Measurements from ENCODE around the gene NR2C2.

The NR2C2 gene

DNA sequence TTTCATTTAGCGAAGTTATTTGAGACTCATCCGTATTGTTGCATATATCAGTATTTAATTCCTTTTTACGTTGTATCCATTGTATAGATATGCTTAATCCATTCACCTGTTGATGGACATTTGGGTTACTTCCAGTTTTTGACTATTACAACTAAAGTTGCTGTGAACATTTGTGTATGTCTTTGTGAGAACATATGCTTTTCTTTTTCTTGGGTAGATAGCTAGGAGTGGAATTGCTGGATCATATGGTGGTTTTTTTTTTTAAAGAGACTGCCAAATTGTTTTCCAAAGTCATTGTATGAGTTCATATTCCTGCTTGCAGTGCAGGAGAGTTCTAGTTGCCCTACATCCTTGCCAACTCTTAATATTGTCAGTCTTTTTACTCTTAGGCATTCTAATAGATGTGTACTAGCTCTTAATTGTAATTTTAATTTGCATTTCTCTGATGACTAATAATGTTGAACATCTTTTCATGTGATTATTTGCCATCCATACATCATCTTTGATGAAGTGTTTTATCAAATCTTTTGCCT is 37.3 kb downstream of the NR2C2 start:
- Histone ChIP-seq H3K27ac (no peak overlapping the region), H2AFZ (ENCODE audit: low read depth) (no peak overlapping the region), H3K4me3 (IDR thresholded peaks at IDR 0.05; ENCODE audit: insufficient read depth, low read depth, low read length) (no peak overlapping the region), H3K36me3 (ENCODE audit: insufficient read depth) (no peaks in the 10 kb centered on the region), H3K4me2 (no peak overlapping the region), H3K9ac (no peak overlapping the region), H4K20me1 (ENCODE audit: insufficient read depth) (no peaks in the 10 kb centered on the region), H3K4me1 (ENCODE audit: low read depth, poor library complexity, severe bottlenecking) (peaks cover 14% of the 10 kb centered on the region), H3K27me3 (ENCODE audit: insufficient read depth, low read depth) (no peaks in the 10 kb centered on the region), H3K79me2 (ENCODE audit: insufficient read depth, low read depth) (no peaks in the 10 kb centered on the region)
- TF ChIP-seq, protein P1, sequence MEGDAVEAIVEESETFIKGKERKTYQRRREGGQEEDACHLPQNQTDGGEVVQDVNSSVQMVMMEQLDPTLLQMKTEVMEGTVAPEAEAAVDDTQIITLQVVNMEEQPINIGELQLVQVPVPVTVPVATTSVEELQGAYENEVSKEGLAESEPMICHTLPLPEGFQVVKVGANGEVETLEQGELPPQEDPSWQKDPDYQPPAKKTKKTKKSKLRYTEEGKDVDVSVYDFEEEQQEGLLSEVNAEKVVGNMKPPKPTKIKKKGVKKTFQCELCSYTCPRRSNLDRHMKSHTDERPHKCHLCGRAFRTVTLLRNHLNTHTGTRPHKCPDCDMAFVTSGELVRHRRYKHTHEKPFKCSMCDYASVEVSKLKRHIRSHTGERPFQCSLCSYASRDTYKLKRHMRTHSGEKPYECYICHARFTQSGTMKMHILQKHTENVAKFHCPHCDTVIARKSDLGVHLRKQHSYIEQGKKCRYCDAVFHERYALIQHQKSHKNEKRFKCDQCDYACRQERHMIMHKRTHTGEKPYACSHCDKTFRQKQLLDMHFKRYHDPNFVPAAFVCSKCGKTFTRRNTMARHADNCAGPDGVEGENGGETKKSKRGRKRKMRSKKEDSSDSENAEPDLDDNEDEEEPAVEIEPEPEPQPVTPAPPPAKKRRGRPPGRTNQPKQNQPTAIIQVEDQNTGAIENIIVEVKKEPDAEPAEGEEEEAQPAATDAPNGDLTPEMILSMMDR (conservative IDR thresholded peaks at IDR 0.05; ENCODE audit: low read depth, low read length): no peak

DNA sequence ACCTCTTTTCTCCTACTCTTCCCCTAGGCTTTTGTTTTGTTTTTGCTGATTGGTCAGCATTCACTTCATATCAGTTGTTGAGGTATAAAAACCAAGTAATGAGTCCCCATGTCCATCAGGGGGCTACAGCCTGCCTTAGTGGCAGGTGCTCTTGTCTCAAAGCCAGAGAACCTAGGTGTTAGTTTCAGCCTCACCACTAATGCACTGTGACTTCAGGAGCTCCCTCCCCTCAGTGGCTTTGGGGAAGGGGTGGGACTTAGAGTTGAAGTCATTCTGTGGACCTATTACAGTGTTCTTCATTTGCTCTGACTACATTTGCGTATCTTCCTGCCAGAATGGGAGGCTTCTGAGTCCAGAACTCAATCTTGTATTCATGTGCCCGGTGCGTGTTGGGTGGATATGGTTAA is 41.6 kb downstream of the NR2C2 start:
- Histone ChIP-seq H3K27ac (no peak overlapping the region), H3K4me3 (IDR thresholded peaks at IDR 0.05; ENCODE audit: insufficient read depth, low read depth, low read length) (no peak overlapping the region), H3K27me3 (ENCODE audit: insufficient read depth, low read depth) (no peaks in the 10 kb centered on the region), H3K79me2 (ENCODE audit: insufficient read depth, low read depth) (no peaks in the 10 kb centered on the region), H3K9ac (no peak overlapping the region), H3K4me1 (ENCODE audit: low read depth, poor library complexity, severe bottlenecking) (peaks cover 15% of the 10 kb centered on the region), H4K20me1 (ENCODE audit: insufficient read depth) (no peaks in the 10 kb centered on the region), H3K36me3 (ENCODE audit: insufficient read depth) (no peaks in the 10 kb centered on the region), H2AFZ (ENCODE audit: low read depth) (no peak overlapping the region), H3K4me2 (peak overlapping the region; percentile 49)
- TF ChIP-seq, protein P1 (conservative IDR thresholded peaks at IDR 0.05; ENCODE audit: low read depth, low read length): peak; percentile 50; the same call in 1 of the 2 replicates

DNA sequence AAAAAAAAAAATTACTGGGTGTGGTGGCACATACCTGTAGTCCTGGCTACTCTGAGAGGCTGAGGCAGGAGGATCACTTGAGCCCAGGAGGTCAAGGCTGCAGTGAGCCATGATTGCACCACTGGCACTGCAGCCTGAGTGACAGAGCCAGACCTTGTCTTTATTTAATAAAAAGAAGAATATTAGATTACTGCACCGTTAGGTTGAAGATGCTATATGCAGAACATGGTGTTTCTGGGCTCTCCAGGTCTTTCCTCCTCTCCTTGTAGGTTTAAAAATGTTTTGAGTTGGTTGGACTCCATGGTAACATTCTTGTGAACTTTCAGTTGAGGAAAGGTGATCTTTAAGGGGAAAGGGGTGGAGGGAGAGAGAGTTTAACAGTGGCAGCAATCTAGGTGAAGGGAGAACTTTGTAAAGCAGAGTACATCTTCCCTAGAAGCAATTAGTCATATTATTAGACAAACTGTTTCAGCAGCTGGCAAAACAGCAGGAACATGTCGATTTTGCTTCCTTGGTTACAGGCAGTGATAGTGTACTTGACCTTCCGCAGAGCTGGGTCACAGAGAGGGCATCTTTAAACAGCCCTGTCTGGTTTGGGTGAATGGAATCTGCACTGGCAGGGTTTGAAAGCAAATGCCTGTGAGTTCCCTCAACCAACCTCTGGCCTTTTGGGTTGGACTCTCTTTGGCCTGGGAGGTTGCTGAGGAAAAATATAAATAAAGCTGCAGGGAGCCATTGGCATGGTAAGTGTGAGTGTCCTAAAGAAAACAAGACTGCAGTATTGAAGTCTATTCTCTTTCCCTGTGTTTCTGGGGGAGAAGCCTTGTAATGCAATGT is 42.8 kb downstream of the NR2C2 start:
- Histone ChIP-seq H3K9ac (no peak overlapping the region), H3K79me2 (ENCODE audit: insufficient read depth, low read depth) (no peaks in the 10 kb centered on the region), H3K4me2 (no peak overlapping the region; the same call in 1 of the 2 replicates), H2AFZ (ENCODE audit: low read depth) (no peak overlapping the region), H3K4me1 (ENCODE audit: low read depth, poor library complexity, severe bottlenecking) (peaks cover 15% of the 10 kb centered on the region), H3K27me3 (ENCODE audit: insufficient read depth, low read depth) (no peaks in the 10 kb centered on the region), H3K27ac (no peak overlapping the region), H3K4me3 (IDR thresholded peaks at IDR 0.05; ENCODE audit: insufficient read depth, low read depth, low read length) (no peak overlapping the region), H3K36me3 (ENCODE audit: insufficient read depth) (no peaks in the 10 kb centered on the region), H4K20me1 (ENCODE audit: insufficient read depth) (no peaks in the 10 kb centered on the region)
- TF ChIP-seq, protein P1 (conservative IDR thresholded peaks at IDR 0.05; ENCODE audit: low read depth, low read length): no peak

DNA sequence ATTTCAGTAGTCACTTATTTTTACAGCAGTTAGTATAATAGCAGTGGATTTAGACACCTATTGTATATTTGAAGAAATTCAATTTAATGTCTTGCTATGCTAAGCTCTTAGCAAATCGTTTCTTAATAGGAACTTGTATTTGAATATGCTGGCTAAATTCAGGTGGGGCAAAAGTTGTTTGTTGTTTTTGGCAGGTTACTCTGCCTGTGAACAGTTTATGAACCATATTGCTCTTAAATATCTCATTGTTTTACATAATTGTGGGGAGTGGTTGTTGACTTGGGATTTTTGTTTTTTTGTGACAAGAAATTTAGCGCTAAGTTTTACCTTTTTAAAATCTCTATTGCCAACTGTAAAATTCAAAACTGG is 43.4 kb downstream of the NR2C2 start:
- no peaks in the 10 kb centered on the region for H3K27me3 ChIP-seq (ENCODE audit: insufficient read depth, low read depth)
- peaks cover 15% of the 10 kb centered on the region for H3K4me1 ChIP-seq (ENCODE audit: low read depth, poor library complexity, severe bottlenecking)
- TF ChIP-seq, protein P1 (conservative IDR thresholded peaks at IDR 0.05; ENCODE audit: low read depth, low read length): no peak
- no peaks in the 10 kb centered on the region for H4K20me1 ChIP-seq (ENCODE audit: insufficient read depth)
- H3K4me2 ChIP-seq: no peak overlapping the region
- no peak overlapping the region for H3K9ac ChIP-seq
- no peak overlapping the region for H2AFZ ChIP-seq (ENCODE audit: low read depth)
- no peak overlapping the region for H3K27ac ChIP-seq
- H3K4me3 ChIP-seq (IDR thresholded peaks at IDR 0.05; ENCODE audit: insufficient read depth, low read depth, low read length): no peak overlapping the region
- H3K79me2 ChIP-seq (ENCODE audit: insufficient read depth, low read depth): no peaks in the 10 kb centered on the region; the same call in 1 of the 2 replicates
- no peaks in the 10 kb centered on the region for H3K36me3 ChIP-seq (ENCODE audit: insufficient read depth)
